SK-N-SH (cell line): ENCODE results near the gene OR4B1. TPM values are rescaled to one million over a fixed set of nuclear protein-coding genes. Genes with fewer than 3 reads are reported as not detected.
"Not testable (repeated sequence)": the region's sequence is repeated elsewhere in the genome, so short reads cannot be mapped to it uniquely, and the experiment has no call there.

Experiments used
- CTCF ChIA-PET: fragments of 300-600, 350-600 bp; formaldehyde crosslinking; extraction: SDS; loops from one replicate; lab custom pipeline; 2021; lab: Yijun Ruan, JAX
- POLR2A ChIA-PET: fragments of 350-600 bp; sonication (Branson Sonifier 250); formaldehyde crosslinking; extraction: SDS; loops from one replicate; lab custom pipeline; 2020; ENCODE audit warnings: antibody characterized with exemption, inconsistent platforms; lab: Yijun Ruan, JAX
- DNase-seq: peaks from one replicate; pipeline ENCODE4 v3.0.0; 2012
- H2AFZ ChIP-seq: fragments of 200-600 bp; sonication (generic); 2 replicates; pipeline ENCODE4 v1.8.1; 2016; ENCODE audit warnings: antibody characterized with exemption, mild to moderate bottlenecking, low read depth
- H3F3A ChIP-seq: fragments of 200-600 bp; sonication (generic); replicated peaks from 2 replicates; pipeline ENCODE3; 2016; ENCODE audit warnings: antibody characterized with exemption, mild to moderate bottlenecking; ENCODE audit not compliant: insufficient read depth
- H3K27ac ChIP-seq, 2 experiments: fragments of 200-500 bp in 1 of 2; fragments of 200-600 bp in 1 of 2; sonication (Bioruptor generic) in 1 of 2; sonication (generic), shearing (Covaris generic) in 1 of 2; 2 replicates each; pipeline versions ENCODE4 v1.5.1 to v1.6.1; 2014 to 2016; ENCODE audit warnings: low read depth in 2 of 2, inconsistent platforms in 1 of 2, low read length in 1 of 2, mild to moderate bottlenecking in 1 of 2, mixed read lengths in 1 of 2
- H3K27me3 ChIP-seq: fragments of 200-600 bp; sonication (generic), shearing (Covaris generic); 2 replicates; pipeline ENCODE4 v1.6.1; 2016; ENCODE audit warnings: mixed run types; ENCODE audit not compliant: insufficient read depth
- H3K36me3 ChIP-seq, 2 experiments: fragments of 200-500 bp in 1 of 2; fragments of 200-600 bp in 1 of 2; sonication (Bioruptor generic) in 1 of 2; sonication (generic) in 1 of 2; replicated peaks in 1 of 2; 2 replicates each; pipeline versions ENCODE3 to v1.5.1; 2014 to 2016; ENCODE audit warnings: low read length in 1 of 2, mild to moderate bottlenecking in 1 of 2; ENCODE audit not compliant: insufficient read depth in 2 of 2, control insufficient read depth in 1 of 2
- H3K4me1 ChIP-seq, 2 experiments: fragments of 200-500 bp in 1 of 2; fragments of 200-600 bp in 1 of 2; sonication (Bioruptor generic) in 1 of 2; sonication (generic), shearing (Covaris generic) in 1 of 2; 2 replicates each; pipeline versions ENCODE4 v1.5.1 to v1.6.1; 2014 to 2016; ENCODE audit warnings: low read depth in 1 of 2, low read length in 1 of 2, mixed run types in 1 of 2; ENCODE audit not compliant: insufficient read depth in 2 of 2, control insufficient read depth in 1 of 2
- H3K4me2 ChIP-seq: fragments of 200-600 bp; sonication (generic), shearing (Covaris generic); 2 replicates; pipeline ENCODE4 v1.6.1; 2017; ENCODE audit warnings: mixed run types
- H3K4me3 ChIP-seq, 2 experiments: fragments of 200-500 bp in 1 of 2; fragments of 200-600 bp in 1 of 2; sonication (Bioruptor generic) in 1 of 2; sonication (generic), shearing (Covaris generic) in 1 of 2; 2 replicates each; pipeline versions ENCODE4 v1.5.1 to v1.8.1; 2014 to 2016; ENCODE audit warnings: low read depth in 2 of 2, inconsistent platforms in 1 of 2, low read length in 1 of 2, mild to moderate bottlenecking in 1 of 2, mixed read lengths in 1 of 2, moderate library complexity in 1 of 2
- H3K79me2 ChIP-seq: fragments of 200-600 bp; sonication (generic); 2 replicates; pipeline ENCODE4 v1.8.1; 2017; ENCODE audit warnings: mild to moderate bottlenecking; ENCODE audit not compliant: insufficient read depth
- H3K9ac ChIP-seq: fragments of 200-600 bp; sonication (generic); 2 replicates; pipeline ENCODE4 v1.6.1; 2017; ENCODE audit warnings: mixed run types
- H3K9me2 ChIP-seq: fragments of 200-600 bp; sonication (generic); 2 replicates; pipeline ENCODE4 v1.6.1; 2017; ENCODE audit warnings: mixed run types
- H3K9me3 ChIP-seq: fragments of 200-600 bp; sonication (generic); 2 replicates; pipeline ENCODE4 v1.6.1; 2017; ENCODE audit warnings: mixed run types, mild to moderate bottlenecking, moderate library complexity
- H4K20me1 ChIP-seq: fragments of 200-600 bp; sonication (generic); 2 replicates; pipeline ENCODE4 v1.6.1; 2017; ENCODE audit warnings: mild to moderate bottlenecking, mixed run types; ENCODE audit not compliant: insufficient read depth
- EP300 ChIP-seq, 2 experiments: IDR thresholded peaks; 2 replicates each; pipeline versions ENCODE4 v1.4.0 to v1.6.1; 2012; ENCODE audit warnings: borderline replicate concordance in 1 of 2, low read depth in 1 of 2, low read length in 1 of 2
- EZH2phosphoT487 ChIP-seq: fragments of 200-600 bp; sonication (generic); IDR thresholded peaks from 2 replicates; pipeline ENCODE4 v1.6.1; 2017; ENCODE audit warnings: low read depth, mixed run types, mild to moderate bottlenecking, antibody characterized with exemption, moderate library complexity, borderline replicate concordance
- FOXM1 ChIP-seq: IDR thresholded peaks from 2 replicates; pipeline ENCODE4 v1.4.0; 2012; ENCODE audit warnings: low read depth, mild to moderate bottlenecking
- GABPA ChIP-seq: IDR thresholded peaks from 2 replicates; pipeline ENCODE4 v1.4.0; 2012; ENCODE audit warnings: low read depth, mild to moderate bottlenecking
- NFIC ChIP-seq: IDR thresholded peaks from 2 replicates; pipeline ENCODE4 v1.4.0; 2012; ENCODE audit warnings: borderline replicate concordance
- RAD21 ChIP-seq: IDR thresholded peaks from 2 replicates; pipeline ENCODE4 v1.6.1; 2012; ENCODE audit warnings: mild to moderate bottlenecking, low read length
- RXRA ChIP-seq: IDR thresholded peaks from 2 replicates; pipeline ENCODE4 v1.4.0; 2012; ENCODE audit warnings: low read depth, mild to moderate bottlenecking, borderline replicate concordance
- TAF1 ChIP-seq: IDR thresholded peaks from 2 replicates; pipeline ENCODE4 v1.6.1; 2012; ENCODE audit warnings: low read depth, mild to moderate bottlenecking, low read length, moderate library complexity, borderline replicate concordance
- TCF12 ChIP-seq: IDR thresholded peaks from 2 replicates; pipeline ENCODE4 v1.4.0; 2012
- YY1 ChIP-seq: IDR thresholded peaks from 2 replicates; pipeline ENCODE4 v1.4.0; 2012; ENCODE audit warnings: low read depth, mild to moderate bottlenecking
- WGBS: methylation state at CpG from one replicate; pipeline ENCODE4 v1.1.6; 2017; ENCODE audit warnings: low lambda C conversion rate; 5-methylcytosine and 5-hydroxymethylcytosine counted together
- polyA plus RNA-seq, 3 experiments: library from polyadenylated mRNA; depleted of rRNA; stranded (reverse); fragments of >200 nt; gene quantifications; 2 replicates each; pipeline ENCODE4 v1.2.3, GENCODE V29; 2012
- TF ChIP-seq, protein P1 (sequence below): fragments of 200-600 bp; sonication (generic); IDR thresholded peaks from 2 replicates; pipeline ENCODE4 v1.6.1; 2017; ENCODE audit warnings: antibody characterized with exemption, mild to moderate bottlenecking, moderate library complexity

OR4B1 gene
- polyA plus RNA-seq, 1 of the 3 experiments (the other 2 are of a cell fraction) = not detected

- no peaks in the 10 kb centered on the region for H3K36me3 ChIP-seq
- CTCF ChIA-PET = interaction anchor here (0.6 kb wide), 1 partner anchor 26 kb away, joined by 3 read pairs; no protein-coding TSS in a partner anchor
- no peak overlapping the region for H3K27ac ChIP-seq
- TF ChIP-seq RAD21 = no peak
- TF ChIP-seq, protein P1, sequence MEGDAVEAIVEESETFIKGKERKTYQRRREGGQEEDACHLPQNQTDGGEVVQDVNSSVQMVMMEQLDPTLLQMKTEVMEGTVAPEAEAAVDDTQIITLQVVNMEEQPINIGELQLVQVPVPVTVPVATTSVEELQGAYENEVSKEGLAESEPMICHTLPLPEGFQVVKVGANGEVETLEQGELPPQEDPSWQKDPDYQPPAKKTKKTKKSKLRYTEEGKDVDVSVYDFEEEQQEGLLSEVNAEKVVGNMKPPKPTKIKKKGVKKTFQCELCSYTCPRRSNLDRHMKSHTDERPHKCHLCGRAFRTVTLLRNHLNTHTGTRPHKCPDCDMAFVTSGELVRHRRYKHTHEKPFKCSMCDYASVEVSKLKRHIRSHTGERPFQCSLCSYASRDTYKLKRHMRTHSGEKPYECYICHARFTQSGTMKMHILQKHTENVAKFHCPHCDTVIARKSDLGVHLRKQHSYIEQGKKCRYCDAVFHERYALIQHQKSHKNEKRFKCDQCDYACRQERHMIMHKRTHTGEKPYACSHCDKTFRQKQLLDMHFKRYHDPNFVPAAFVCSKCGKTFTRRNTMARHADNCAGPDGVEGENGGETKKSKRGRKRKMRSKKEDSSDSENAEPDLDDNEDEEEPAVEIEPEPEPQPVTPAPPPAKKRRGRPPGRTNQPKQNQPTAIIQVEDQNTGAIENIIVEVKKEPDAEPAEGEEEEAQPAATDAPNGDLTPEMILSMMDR = peak; percentile 44
- H2AFZ ChIP-seq = no peak overlapping the region
- no peaks in the 10 kb centered on the region for H3K79me2 ChIP-seq
- no peaks in the 10 kb centered on the region for H3F3A ChIP-seq
- no peak overlapping the region for H3K4me2 ChIP-seq
- no peaks in the 10 kb centered on the region for H3K9me3 ChIP-seq
- no peak for DNase-seq
- H3K9ac ChIP-seq = no peak overlapping the region
- POLR2A ChIA-PET = no interaction called here
- H3K9me2 ChIP-seq = no peaks in the 10 kb centered on the region
- no peaks in the 10 kb centered on the region for H4K20me1 ChIP-seq
- WGBS = 2% methylated on average over 7 of the region's 7 CpGs
- H3K27me3 ChIP-seq = no peaks in the 10 kb centered on the region; the same call in 1 of the 2 replicates
- no peak overlapping the region for H3K4me3 ChIP-seq
- no peaks in the 10 kb centered on the region for H3K4me1 ChIP-seq
These were observed 6.6 kb upstream of the OR4B1 start for GRCh38 chr11:48210052-48210451.

- 9% methylated on average over 13 of the region's 18 CpGs for WGBS
- TF ChIP-seq FOXM1 = no peak
- TF ChIP-seq EZH2phosphoT487 = no peak
- TF ChIP-seq YY1 = no peak
- TF ChIP-seq EP300 (IDR thresholded peaks at IDR 0.05; ENCODE audit: borderline replicate concordance in 1 of 2, low read depth in 1 of 2, low read length in 1 of 2) = no peak
- no peak for TF ChIP-seq TAF1
- TF ChIP-seq RXRA = no peak
- TF ChIP-seq, protein P1 = no peak
- no peak for TF ChIP-seq TCF12
- TF ChIP-seq GABPA = no peak
- TF ChIP-seq NFIC = no peak
- CTCF ChIA-PET = no interaction called here
- Histone ChIP-seq H3K27me3 (no peaks in the 10 kb centered on the region; the same call in 1 of the 2 replicates), H3K36me3 (no peaks in the 10 kb centered on the region), H3K27ac (no peak overlapping the region), H4K20me1 (no peaks in the 10 kb centered on the region), H2AFZ (no peak overlapping the region), H3F3A (no peaks in the 10 kb centered on the region), H3K4me1 (no peaks in the 10 kb centered on the region), H3K79me2 (no peaks in the 10 kb centered on the region), H3K9me3 (no peaks in the 10 kb centered on the region), H3K9me2 (no peaks in the 10 kb centered on the region), H3K4me2 (no peak overlapping the region), H3K9ac (no peak overlapping the region), H3K4me3 (no peak overlapping the region)
- POLR2A ChIA-PET = no interaction called here
- no peak for DNase-seq
These were observed 12.2 kb downstream of the OR4B1 start for GRCh38 chr11:48228761-48229160.

DNA sequence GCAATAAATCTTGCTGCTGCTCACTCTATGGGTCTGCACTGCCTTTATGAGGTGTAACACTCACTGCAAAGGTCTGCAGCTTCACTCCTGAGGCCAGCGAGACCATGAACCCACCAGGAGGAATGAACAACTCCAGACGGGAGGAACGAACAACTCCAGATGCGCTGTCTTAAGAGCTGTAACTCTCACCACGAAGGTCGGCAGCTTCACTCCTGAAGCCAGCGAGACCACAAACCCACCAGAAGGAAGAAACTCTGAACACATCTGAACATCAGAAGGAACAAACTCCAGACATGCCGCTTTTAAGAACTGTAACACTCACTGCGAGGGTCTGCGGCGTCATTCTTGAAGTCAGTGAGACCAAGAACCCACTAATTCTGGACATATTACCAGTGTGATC, 13.4 kb downstream of the OR4B1 start:
- H3K4me2 ChIP-seq, H3K36me3 ChIP-seq, H3K79me2 ChIP-seq, H3F3A ChIP-seq, H3K9me3 ChIP-seq, H4K20me1 ChIP-seq, H3K9me2 ChIP-seq, H3K4me1 ChIP-seq, H2AFZ ChIP-seq, H3K4me3 ChIP-seq, H3K27ac ChIP-seq, POLR2A ChIA-PET, DNase-seq, H3K27me3 ChIP-seq, H3K9ac ChIP-seq, CTCF ChIA-PET: not testable (repeated sequence)
- 3% methylated on average over 11 of the region's 11 CpGs for WGBS
